Vagina (tissue), 2 donors: ENCODE measurements around the gene PLXNA3.

ENCODE experiments used
- POLR2A ChIP-seq, 2 donors: fragments of 450-650 bp; IDR thresholded peaks; one replicate each; pipeline ENCODE4 v1.6.1; 2017; ENCODE audit warnings: antibody characterized with exemption in 2 of 2, mild to moderate bottlenecking in 2 of 2, moderate library complexity in 2 of 2
- TF ChIP-seq, protein P1 (sequence below), 3 experiments: fragments of 450-650 bp in 2 of 3; fragments of 200-600 bp in 1 of 3; sonication (generic) in 1 of 3; IDR thresholded peaks; one replicate each; pipeline ENCODE4 v1.5.1; 2017 to 2019; ENCODE audit warnings: antibody characterized with exemption in 3 of 3, mild to moderate bottlenecking in 2 of 3, moderate library complexity in 2 of 3

DNA sequence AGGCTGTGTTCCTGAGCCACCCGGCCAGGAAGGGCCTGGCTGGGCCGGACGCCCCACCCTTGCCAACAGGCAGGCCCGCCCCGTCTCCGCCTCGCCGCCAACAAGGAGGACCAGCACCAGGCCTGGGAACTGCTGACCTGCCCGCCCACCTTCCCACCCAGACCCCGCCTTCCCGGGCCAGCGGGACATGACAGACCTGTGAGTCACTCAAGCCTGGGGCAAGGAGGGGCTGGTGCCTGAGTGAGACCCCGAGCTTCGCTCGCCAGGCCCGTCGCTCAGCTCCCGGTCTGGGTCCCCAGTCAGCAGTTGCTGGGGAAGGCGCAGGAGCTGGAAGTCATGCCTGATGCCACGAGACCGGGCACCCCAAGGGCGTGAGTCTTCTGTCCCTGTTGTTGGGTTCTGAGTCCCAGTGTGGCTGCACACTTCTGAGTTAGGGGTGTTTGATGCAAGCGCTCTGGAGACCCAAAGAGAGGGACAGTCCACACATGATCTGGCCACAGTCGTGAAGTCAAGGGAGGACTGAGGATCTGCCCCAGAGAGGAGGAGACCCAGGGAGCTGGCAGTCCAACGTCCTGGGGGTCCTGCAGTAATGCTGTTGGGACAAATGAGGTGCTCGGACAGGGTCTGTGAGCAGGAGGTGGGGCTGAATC, 48.7 kb upstream of the PLXNA3 start, which contains the start of gene DNASE1L1:
- TF ChIP-seq, protein P1, sequence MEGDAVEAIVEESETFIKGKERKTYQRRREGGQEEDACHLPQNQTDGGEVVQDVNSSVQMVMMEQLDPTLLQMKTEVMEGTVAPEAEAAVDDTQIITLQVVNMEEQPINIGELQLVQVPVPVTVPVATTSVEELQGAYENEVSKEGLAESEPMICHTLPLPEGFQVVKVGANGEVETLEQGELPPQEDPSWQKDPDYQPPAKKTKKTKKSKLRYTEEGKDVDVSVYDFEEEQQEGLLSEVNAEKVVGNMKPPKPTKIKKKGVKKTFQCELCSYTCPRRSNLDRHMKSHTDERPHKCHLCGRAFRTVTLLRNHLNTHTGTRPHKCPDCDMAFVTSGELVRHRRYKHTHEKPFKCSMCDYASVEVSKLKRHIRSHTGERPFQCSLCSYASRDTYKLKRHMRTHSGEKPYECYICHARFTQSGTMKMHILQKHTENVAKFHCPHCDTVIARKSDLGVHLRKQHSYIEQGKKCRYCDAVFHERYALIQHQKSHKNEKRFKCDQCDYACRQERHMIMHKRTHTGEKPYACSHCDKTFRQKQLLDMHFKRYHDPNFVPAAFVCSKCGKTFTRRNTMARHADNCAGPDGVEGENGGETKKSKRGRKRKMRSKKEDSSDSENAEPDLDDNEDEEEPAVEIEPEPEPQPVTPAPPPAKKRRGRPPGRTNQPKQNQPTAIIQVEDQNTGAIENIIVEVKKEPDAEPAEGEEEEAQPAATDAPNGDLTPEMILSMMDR (IDR thresholded peaks at IDR 0.05) = no peak
- TF ChIP-seq POLR2A (IDR thresholded peaks at IDR 0.05) = no peak
